GM23338 (cell line): ENCODE data around the gene MATK. TPM values are rescaled to one million over a fixed set of nuclear protein-coding genes. Genes with fewer than 3 reads are reported as not detected.
A peak's percentile ranks its signal among the peaks of the same experiment; 100 is the strongest.

ENCODE experiments used
- ATAC-seq: fragments of 200-7000 bp; cut with Tn5 transposase; 3 replicates; pipeline ENCODE4 v1.9.1; 2020
- DNase-seq: peaks from one replicate; pipeline ENCODE4 v3.0.0-alpha.2; 2015; ENCODE audit warnings: low spot score
- H2AFZ ChIP-seq: fragments of 200-600 bp; sonication (generic); 2 replicates; pipeline ENCODE4 v1.8.0; 2016; ENCODE audit warnings: antibody characterized with exemption, mild to moderate bottlenecking, moderate library complexity
- H3F3A ChIP-seq: fragments of 200-600 bp; sonication (generic); replicated peaks from 2 replicates; pipeline ENCODE4 v1.8.0; 2017; ENCODE audit warnings: antibody characterized with exemption, mixed run types, low read depth
- H3K27ac ChIP-seq: fragments of 200-600 bp; sonication (generic); 2 replicates; pipeline ENCODE4 v1.6.1; 2016; ENCODE audit warnings: low read depth
- H3K27me3 ChIP-seq: fragments of 200-600 bp; sonication (generic); 2 replicates; pipeline ENCODE4 v1.8.0; 2016; ENCODE audit warnings: mild to moderate bottlenecking, mixed run types, moderate library complexity; ENCODE audit not compliant: insufficient read depth
- H3K36me3 ChIP-seq: fragments of 200-600 bp; sonication (generic); 2 replicates; pipeline ENCODE4 v1.8.0; 2016; ENCODE audit warnings: mild to moderate bottlenecking; ENCODE audit not compliant: insufficient read depth
- H3K4me1 ChIP-seq: fragments of 200-600 bp; sonication (generic); 2 replicates; pipeline ENCODE4 v1.8.0; 2016; ENCODE audit warnings: mild to moderate bottlenecking, moderate library complexity; ENCODE audit not compliant: insufficient read depth
- H3K4me2 ChIP-seq: fragments of 200-600 bp; sonication (generic); 2 replicates; pipeline ENCODE4 v1.7.1; 2017; ENCODE audit warnings: mixed run types
- H3K4me3 ChIP-seq: fragments of 200-600 bp; sonication (generic); 2 replicates; pipeline ENCODE4 v1.6.1; 2016; ENCODE audit warnings: mixed run types
- H3K79me2 ChIP-seq: fragments of 200-600 bp; sonication (generic); replicated peaks from 2 replicates; pipeline ENCODE4 v1.8.0; 2017; ENCODE audit warnings: mild to moderate bottlenecking; ENCODE audit not compliant: insufficient read depth
- H3K9me2 ChIP-seq: fragments of 200-600 bp; sonication (generic); 2 replicates; pipeline ENCODE4 v1.8.0; 2017; ENCODE audit not compliant: insufficient read depth
- H4K20me1 ChIP-seq: fragments of 200-600 bp; sonication (generic); replicated peaks from 2 replicates; pipeline ENCODE4 v1.8.0; 2017; ENCODE audit warnings: mild to moderate bottlenecking; ENCODE audit not compliant: insufficient read depth
- H3K27ac Mint-ChIP-seq: 2 replicates; pipeline ENCODE4 v1.8.0; 2020; ENCODE audit warnings: inconsistent platforms, mild to moderate bottlenecking, moderate library complexity, mixed read lengths
- H3K27me3 Mint-ChIP-seq: 3 replicates; pipeline ENCODE4 v1.8.0; 2022; ENCODE audit warnings: low read depth, mild to moderate bottlenecking, moderate library complexity, mixed read lengths, inconsistent platforms; ENCODE audit not compliant: insufficient read depth, poor library complexity
- H3K36me3 Mint-ChIP-seq: 3 replicates; pipeline ENCODE4 v1.8.0; 2021; ENCODE audit warnings: low read depth, mild to moderate bottlenecking, inconsistent platforms, moderate library complexity, mixed read lengths
- H3K4me1 Mint-ChIP-seq: 3 replicates; pipeline ENCODE4 v1.8.0; 2020; ENCODE audit warnings: mild to moderate bottlenecking, inconsistent platforms, mixed read lengths
- H3K4me3 Mint-ChIP-seq: 3 replicates; pipeline ENCODE4 v1.8.0; 2021; ENCODE audit warnings: moderate library complexity, mild to moderate bottlenecking, inconsistent platforms, mixed read lengths
- H3K9me3 Mint-ChIP-seq: 3 replicates; pipeline ENCODE4 v1.8.0; 2020; ENCODE audit warnings: moderate library complexity, mild to moderate bottlenecking, inconsistent platforms, mixed read lengths
- CREB1 ChIP-seq: fragments of 250-450 bp; sonication (Bioruptor Pico); IDR thresholded peaks from 2 replicates; pipeline ENCODE4 v1.5.0; 2020; ENCODE audit warnings: low read depth, mild to moderate bottlenecking, moderate library complexity
- ETS1 ChIP-seq: IDR thresholded peaks from 2 replicates; pipeline ENCODE4 v1.6.1; 2016; ENCODE audit warnings: antibody characterized with exemption
- POLR2AphosphoS5 ChIP-seq: IDR thresholded peaks from 2 replicates; pipeline ENCODE4 v1.6.1; 2016; ENCODE audit warnings: antibody characterized with exemption, low read depth
- polyA plus RNA-seq: library from polyadenylated mRNA; unstranded; fragments of >200 nt; fragmentation: Nextera tagmentation; extraction: Ambion mirVana; gene quantifications from 2 replicates; pipeline ENCODE4 v1.2.1, GENCODE V29; 2016
- total RNA-seq: library from RNA; depleted of rRNA; stranded (reverse); fragments of >200 nt; shearing (Covaris generic); gene quantifications from 2 replicates; pipeline ENCODE4 v1.2.3, GENCODE V29; 2014
- TF ChIP-seq, protein P1 (sequence below): fragments of 250-450 bp; sonication (Bioruptor Pico); IDR thresholded peaks from 2 replicates; pipeline ENCODE4 v1.5.0; 2020; ENCODE audit warnings: mild to moderate bottlenecking, moderate library complexity

The MATK gene
- total and polyA plus RNA-seq, 2 experiments from 2014 or later, result 13.4 to 21.4 TPM

DNA sequence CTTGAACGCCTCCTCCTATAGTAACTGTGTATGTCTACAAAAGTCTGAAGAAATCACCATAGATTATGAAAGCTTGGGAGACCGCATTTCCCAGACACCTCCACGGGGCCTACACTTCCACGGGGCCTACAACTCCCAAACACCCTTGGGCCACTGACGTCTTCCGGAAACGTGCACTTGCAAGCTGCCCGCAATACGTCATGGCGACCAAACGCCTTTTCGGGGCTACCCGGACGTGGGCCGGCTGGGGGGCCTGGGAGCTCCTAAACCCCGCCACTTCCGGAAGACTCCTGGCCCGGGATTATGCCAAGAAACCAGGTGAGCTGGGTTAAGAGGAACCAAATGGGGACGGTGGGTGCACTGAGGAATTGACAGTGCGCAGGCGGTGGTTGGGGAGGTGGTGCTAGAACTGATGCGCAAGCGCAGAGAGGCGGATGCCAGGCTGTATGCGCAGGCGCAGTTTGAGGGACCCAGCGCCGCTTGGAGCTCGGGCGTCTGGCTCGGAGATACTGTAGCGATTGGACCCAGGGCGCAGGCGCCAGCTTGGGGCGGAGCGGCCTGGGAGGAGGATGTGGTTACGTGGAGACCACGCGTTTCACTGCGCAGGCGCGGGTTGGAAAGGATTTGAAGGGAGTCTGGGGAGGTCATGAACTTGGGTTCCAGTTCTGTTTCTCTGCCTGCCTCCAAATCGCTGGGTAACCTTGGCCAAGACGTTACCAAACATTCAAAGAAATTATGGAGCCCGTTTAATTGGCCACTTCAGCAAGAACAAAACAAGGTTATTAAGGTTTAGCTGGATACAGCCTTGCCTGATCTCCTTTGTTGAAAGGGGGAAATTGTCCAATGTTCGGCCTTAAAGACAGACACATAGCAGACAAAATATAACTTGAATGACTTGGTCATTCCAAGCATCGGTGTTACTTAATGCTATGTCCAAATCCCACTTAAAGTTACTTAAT lies 23.4 kb downstream of the MATK start, which contains the start of gene MRPL54:
Gene MRPL54, plus strand, starts transcription at position 182 of the 959 bp plus-strand sequence. Its CDS starts 19 bp downstream, at position 201.
- peaks cover 3% of the 10 kb centered on the region for H3K4me1 ChIP-seq
- peaks cover 4% of the 10 kb centered on the region for H3K4me1 Mint-ChIP-seq
- peak within 1 kb of the TSS; percentile 97 for H3K27ac Mint-ChIP-seq
- H2AFZ ChIP-seq, result peak within 1 kb of the TSS; percentile 76
- peak within 1 kb of the TSS; percentile 93 for H3K4me2 ChIP-seq
- no peaks in the 10 kb centered on the region for H3K36me3 ChIP-seq
- H3F3A ChIP-seq, result no peaks in the 10 kb centered on the region
- H3K79me2 ChIP-seq, result peaks cover 22% of the 10 kb centered on the region
- no peaks in the 10 kb centered on the region; the same call in 1 of the 2 replicates for H3K9me2 ChIP-seq
- no peaks in the 10 kb centered on the region; the same call in 1 of the 2 replicates for H4K20me1 ChIP-seq
- H3K9me3 Mint-ChIP-seq, result peaks cover 2% of the 10 kb centered on the region; the same call in 1 of the 3 replicates
- TF ChIP-seq POLR2AphosphoS5, result peak; percentile 87
- TF ChIP-seq CREB1 (CRISPR knock-in tag), result peak; percentile 93
- TF ChIP-seq ETS1, result peak; percentile 96
- TF ChIP-seq, protein P1, sequence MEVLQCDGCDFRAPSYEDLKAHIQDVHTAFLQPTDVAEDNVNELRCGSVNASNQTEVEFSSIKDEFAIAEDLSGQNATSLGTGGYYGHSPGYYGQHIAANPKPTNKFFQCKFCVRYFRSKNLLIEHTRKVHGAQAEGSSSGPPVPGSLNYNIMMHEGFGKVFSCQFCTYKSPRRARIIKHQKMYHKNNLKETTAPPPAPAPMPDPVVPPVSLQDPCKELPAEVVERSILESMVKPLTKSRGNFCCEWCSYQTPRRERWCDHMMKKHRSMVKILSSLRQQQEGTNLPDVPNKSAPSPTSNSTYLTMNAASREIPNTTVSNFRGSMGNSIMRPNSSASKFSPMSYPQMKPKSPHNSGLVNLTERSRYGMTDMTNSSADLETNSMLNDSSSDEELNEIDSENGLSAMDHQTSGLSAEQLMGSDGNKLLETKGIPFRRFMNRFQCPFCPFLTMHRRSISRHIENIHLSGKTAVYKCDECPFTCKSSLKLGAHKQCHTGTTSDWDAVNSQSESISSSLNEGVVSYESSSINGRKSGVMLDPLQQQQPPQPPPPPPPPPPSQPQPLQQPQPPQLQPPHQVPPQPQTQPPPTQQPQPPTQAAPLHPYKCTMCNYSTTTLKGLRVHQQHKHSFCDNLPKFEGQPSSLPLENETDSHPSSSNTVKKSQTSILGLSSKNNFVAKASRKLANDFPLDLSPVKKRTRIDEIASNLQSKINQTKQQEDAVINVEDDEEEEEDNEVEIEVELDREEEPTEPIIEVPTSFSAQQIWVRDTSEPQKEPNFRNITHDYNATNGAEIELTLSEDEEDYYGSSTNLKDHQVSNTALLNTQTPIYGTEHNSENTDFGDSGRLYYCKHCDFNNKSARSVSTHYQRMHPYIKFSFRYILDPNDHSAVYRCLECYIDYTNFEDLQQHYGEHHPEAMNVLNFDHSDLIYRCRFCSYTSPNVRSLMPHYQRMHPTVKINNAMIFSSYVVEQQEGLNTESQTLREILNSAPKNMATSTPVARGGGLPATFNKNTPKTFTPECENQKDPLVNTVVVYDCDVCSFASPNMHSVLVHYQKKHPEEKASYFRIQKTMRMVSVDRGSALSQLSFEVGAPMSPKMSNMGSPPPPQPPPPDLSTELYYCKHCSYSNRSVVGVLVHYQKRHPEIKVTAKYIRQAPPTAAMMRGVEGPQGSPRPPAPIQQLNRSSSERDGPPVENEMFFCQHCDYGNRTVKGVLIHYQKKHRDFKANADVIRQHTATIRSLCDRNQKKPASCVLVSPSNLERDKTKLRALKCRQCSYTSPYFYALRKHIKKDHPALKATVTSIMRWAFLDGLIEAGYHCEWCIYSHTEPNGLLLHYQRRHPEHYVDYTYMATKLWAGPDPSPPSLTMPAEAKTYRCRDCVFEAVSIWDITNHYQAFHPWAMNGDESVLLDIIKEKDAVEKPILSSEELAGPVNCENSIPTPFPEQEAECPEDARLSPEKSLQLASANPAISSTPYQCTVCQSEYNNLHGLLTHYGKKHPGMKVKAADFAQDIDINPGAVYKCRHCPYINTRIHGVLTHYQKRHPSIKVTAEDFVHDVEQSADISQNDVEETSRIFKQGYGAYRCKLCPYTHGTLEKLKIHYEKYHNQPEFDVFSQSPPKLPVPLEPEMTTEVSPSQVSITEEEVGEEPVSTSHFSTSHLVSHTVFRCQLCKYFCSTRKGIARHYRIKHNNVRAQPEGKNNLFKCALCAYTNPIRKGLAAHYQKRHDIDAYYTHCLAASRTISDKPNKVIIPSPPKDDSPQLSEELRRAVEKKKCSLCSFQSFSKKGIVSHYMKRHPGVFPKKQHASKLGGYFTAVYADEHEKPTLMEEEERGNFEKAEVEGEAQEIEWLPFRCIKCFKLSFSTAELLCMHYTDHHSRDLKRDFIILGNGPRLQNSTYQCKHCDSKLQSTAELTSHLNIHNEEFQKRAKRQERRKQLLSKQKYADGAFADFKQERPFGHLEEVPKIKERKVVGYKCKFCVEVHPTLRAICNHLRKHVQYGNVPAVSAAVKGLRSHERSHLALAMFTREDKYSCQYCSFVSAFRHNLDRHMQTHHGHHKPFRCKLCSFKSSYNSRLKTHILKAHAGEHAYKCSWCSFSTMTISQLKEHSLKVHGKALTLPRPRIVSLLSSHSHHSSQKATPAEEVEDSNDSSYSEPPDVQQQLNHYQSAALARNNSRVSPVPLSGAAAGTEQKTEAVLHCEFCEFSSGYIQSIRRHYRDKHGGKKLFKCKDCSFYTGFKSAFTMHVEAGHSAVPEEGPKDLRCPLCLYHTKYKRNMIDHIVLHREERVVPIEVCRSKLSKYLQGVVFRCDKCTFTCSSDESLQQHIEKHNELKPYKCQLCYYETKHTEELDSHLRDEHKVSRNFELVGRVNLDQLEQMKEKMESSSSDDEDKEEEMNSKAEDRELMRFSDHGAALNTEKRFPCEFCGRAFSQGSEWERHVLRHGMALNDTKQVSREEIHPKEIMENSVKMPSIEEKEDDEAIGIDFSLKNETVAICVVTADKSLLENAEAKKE (CRISPR knock-in tag), result no peak
- peak within 1 kb of the TSS; percentile 73 for H3K27ac ChIP-seq
- H3K27me3 Mint-ChIP-seq, result peaks cover 11% of the 10 kb centered on the region
- peak; percentile 84 for ATAC-seq
- peak within 1 kb of the TSS; percentile 99 for H3K4me3 ChIP-seq
- H3K4me3 Mint-ChIP-seq, result peak within 1 kb of the TSS; percentile 96
- DNase-seq, result peak; percentile 99
- peaks cover 5% of the 10 kb centered on the region; the same call in 2 of the 3 replicates for H3K36me3 Mint-ChIP-seq
- no peaks in the 10 kb centered on the region for H3K27me3 ChIP-seq
